ENCODE data around the gene DENND2D. TPM values are rescaled to one million over a fixed set of nuclear protein-coding genes. Genes with fewer than 3 reads are reported as not detected.

Gene DENND2D
- total RNA-seq, 1 donor from 2014 or later, result 4.4 TPM

GRCh38 chr1:111195002-111195684 lies 5.3 kb downstream of the DENND2D start:
- intact Hi-C loops (cut with DNase I), result no loop called here
- no peaks in the 10 kb centered on the region for H3K9me3 ChIP-seq
- TF ChIP-seq CTCF (IDR thresholded peaks at IDR 0.05), result no peak
- no peak overlapping the region for H3K27ac ChIP-seq
- H3K27me3 ChIP-seq, result no peaks in the 10 kb centered on the region
- no peaks in the 10 kb centered on the region for H3K4me1 ChIP-seq
- no peaks in the 10 kb centered on the region for H3K36me3 ChIP-seq
- H3K4me3 ChIP-seq, result no peak overlapping the region
- DNase-seq (ENCODE audit: low spot score in 2 of 2), result no peak

- no peak for DNase-seq (ENCODE audit: low spot score in 2 of 2)
- Histone ChIP-seq H3K27me3 (no peaks in the 10 kb centered on the region), H3K36me3 (no peaks in the 10 kb centered on the region), H3K4me3 (no peak overlapping the region), H3K9me3 (no peaks in the 10 kb centered on the region), H3K27ac (peak overlapping the region in 1 of 2 donors; percentile 51), H3K4me1 (no peaks in the 10 kb centered on the region)
- TF ChIP-seq CTCF (IDR thresholded peaks at IDR 0.05), result no peak
- intact Hi-C loops (cut with DNase I), result no loop called here
Measured at GRCh38 chr1:111193712-111194480, 6.5 kb downstream of the DENND2D start.

GRCh38 chr1:111192658-111193519 lies 7.6 kb downstream of the DENND2D start:
- intact Hi-C loops (cut with DNase I), result no loop called here
- no peaks in the 10 kb centered on the region for H3K9me3 ChIP-seq

GRCh38 chr1:111192074-111192473 lies 8.4 kb downstream of the DENND2D start:
- peak overlapping the region in 1 of 2 donors; percentile 19 for H3K27ac ChIP-seq
- no peak for TF ChIP-seq CTCF (IDR thresholded peaks at IDR 0.05)

More at GRCh38 chr1:111192658-111193519, 7.6 kb downstream of the DENND2D start:
- no peak for DNase-seq (ENCODE audit: low spot score in 2 of 2)
- H3K4me3 ChIP-seq, result no peak overlapping the region
- H3K27me3 ChIP-seq, result no peaks in the 10 kb centered on the region
- peak overlapping the region; percentile 33 to 51 for H3K27ac ChIP-seq
- peaks cover 0 to 5% of the 10 kb centered on the region in 2 donors for H3K36me3 ChIP-seq
- no peaks in the 10 kb centered on the region for H3K4me1 ChIP-seq
- TF ChIP-seq CTCF (IDR thresholded peaks at IDR 0.05), result no peak

GRCh38 chr1:111191496-111191895 lies 8.9 kb downstream of the DENND2D start:
- no peaks in the 10 kb centered on the region for H3K9me3 ChIP-seq
- intact Hi-C loops (cut with DNase I), result no loop called here
- no peaks in the 10 kb centered on the region for H3K4me1 ChIP-seq
- H3K27ac ChIP-seq, result no peak overlapping the region
- TF ChIP-seq CTCF (IDR thresholded peaks at IDR 0.05), result no peak
- no peak overlapping the region for H3K4me3 ChIP-seq
- H3K36me3 ChIP-seq, result peaks cover 4 to 19% of the 10 kb centered on the region in 2 donors
- no peak for DNase-seq (ENCODE audit: low spot score in 2 of 2)
- H3K27me3 ChIP-seq, result no peaks in the 10 kb centered on the region

More at GRCh38 chr1:111192074-111192473, 8.4 kb downstream of the DENND2D start:
- H3K27me3 ChIP-seq, result no peaks in the 10 kb centered on the region
- peaks cover 0 to 14% of the 10 kb centered on the region in 2 donors for H3K36me3 ChIP-seq
- DNase-seq (ENCODE audit: low spot score in 2 of 2), result no peak
- no peaks in the 10 kb centered on the region for H3K9me3 ChIP-seq
- H3K4me1 ChIP-seq, result no peaks in the 10 kb centered on the region
- H3K4me3 ChIP-seq, result no peak overlapping the region
- intact Hi-C loops (cut with DNase I), result no loop called here
